Measurements from ENCODE around the gene ZNF160. TPM values are rescaled to one million over a fixed set of nuclear protein-coding genes. Genes with fewer than 3 reads are reported as not detected.
A peak's percentile ranks its signal among the peaks of the same experiment; 100 is the strongest.
"Not testable (repeated sequence)": the region's sequence is repeated elsewhere in the genome, so short reads cannot be mapped to it uniquely, and the experiment has no call there.

ZNF160 gene
- total and polyA plus RNA-seq, 3 experiments from 2014 or later = 20.9 to 23.8 (median 22.3) TPM

GRCh38 chr19:53130506-53130905 is 27.3 kb upstream of the ZNF160 start:
- Mint-ChIP-seq H3K4me1 (peaks cover 5 to 9% (median 9%) of the 10 kb centered on the region in 3 donors), H3K4me3 (no peak overlapping the region), H3K27ac (no peak overlapping the region), H3K27me3 (peaks cover 20 to 34% of the 10 kb centered on the region in 2 donors), H3K9me3 (peaks cover 13 to 67% (median 50%) of the 10 kb centered on the region in 5 donors), H3K36me3 (peaks cover 0 to 35% (median 0%) of the 10 kb centered on the region in 3 donors)
- Histone ChIP-seq H3K4me3 (ENCODE audit: low read length) (no peak overlapping the region), H3K36me3 (ENCODE audit: insufficient read depth, low read length) (no peaks in the 10 kb centered on the region), H3K4me1 (ENCODE audit: insufficient read depth, low read length) (no peaks in the 10 kb centered on the region), H3K27me3 (ENCODE audit: insufficient read depth, low read length, poor library complexity, severe bottlenecking) (no peaks in the 10 kb centered on the region), H3K27ac (ENCODE audit: low read depth, low read length) (no peak overlapping the region), H3K9me3 (ENCODE audit: low read length) (peaks cover 27% of the 10 kb centered on the region)
- DNase-seq = no peak
- ChIA-PET POLR2A (no interaction called here), CTCF (interaction anchor here (0.7 kb wide), 1 partner anchor 612 kb away, joined by 3 read pairs; no protein-coding TSS in a partner anchor)

- Mint-ChIP-seq H3K36me3 (peaks cover 0 to 39% (median 0%) of the 10 kb centered on the region in 3 donors), H3K9me3 (peaks cover 4 to 60% (median 35%) of the 10 kb centered on the region in 5 donors), H3K27me3 (peaks cover 30 to 36% of the 10 kb centered on the region in 2 donors)
- CTCF ChIA-PET; H3K4me3 ChIP-seq (ENCODE audit: low read length); POLR2A ChIA-PET; DNase-seq; H3K36me3 ChIP-seq (ENCODE audit: insufficient read depth, low read length); H3K27me3 ChIP-seq (ENCODE audit: insufficient read depth, low read length, poor library complexity, severe bottlenecking); H3K4me3 Mint-ChIP-seq; H3K4me1 ChIP-seq (ENCODE audit: insufficient read depth, low read length); H3K27ac ChIP-seq (ENCODE audit: low read depth, low read length); H3K4me1 Mint-ChIP-seq; H3K27ac Mint-ChIP-seq; H3K9me3 ChIP-seq (ENCODE audit: low read length): not testable (repeated sequence)
These were observed 23.7 kb upstream of the ZNF160 start for GRCh38 chr19:53126733-53127526.

GRCh38 chr19:53123400-53123799 is 20.2 kb upstream of the ZNF160 start:
- H3K27ac Mint-ChIP-seq = no peak overlapping the region

GRCh38 chr19:53112286-53112685 is 9.1 kb upstream of the ZNF160 start:
- Histone ChIP-seq H3K27me3 (ENCODE audit: insufficient read depth, low read length, poor library complexity, severe bottlenecking) (no peaks in the 10 kb centered on the region), H3K9me3 (ENCODE audit: low read length) (peaks cover 10% of the 10 kb centered on the region), H3K27ac (ENCODE audit: low read depth, low read length) (no peak overlapping the region), H3K4me1 (ENCODE audit: insufficient read depth, low read length) (no peaks in the 10 kb centered on the region), H3K36me3 (ENCODE audit: insufficient read depth, low read length) (no peaks in the 10 kb centered on the region), H3K4me3 (ENCODE audit: low read length) (no peak overlapping the region)
- Mint-ChIP-seq H3K4me3 (no peak overlapping the region), H3K4me1 (no peaks in the 10 kb centered on the region), H3K9me3 (peaks cover 32 to 56% (median 52%) of the 10 kb centered on the region in 5 donors), H3K27ac (no peak overlapping the region), H3K27me3 (peaks cover 5 to 30% of the 10 kb centered on the region in 2 donors), H3K36me3 (peaks cover 5 to 49% (median 13%) of the 10 kb centered on the region in 3 donors)
- ChIA-PET POLR2A (no interaction called here), CTCF (no interaction called here)
- DNase-seq = no peak

More at GRCh38 chr19:53123400-53123799, 20.2 kb upstream of the ZNF160 start:
- Histone ChIP-seq H3K36me3 (ENCODE audit: insufficient read depth, low read length) (no peaks in the 10 kb centered on the region), H3K4me1 (ENCODE audit: insufficient read depth, low read length) (no peaks in the 10 kb centered on the region), H3K4me3 (ENCODE audit: low read length) (no peak overlapping the region), H3K9me3 (ENCODE audit: low read length) (peaks cover under 1% of the 10 kb centered on the region), H3K27ac (ENCODE audit: low read depth, low read length) (no peak overlapping the region), H3K27me3 (ENCODE audit: insufficient read depth, low read length, poor library complexity, severe bottlenecking) (no peaks in the 10 kb centered on the region)
- no peak overlapping the region for H3K4me3 Mint-ChIP-seq
- peaks cover 14% of the 10 kb centered on the region in 2 donors for H3K27me3 Mint-ChIP-seq
- H3K9me3 Mint-ChIP-seq = peaks cover 13 to 51% (median 21%) of the 10 kb centered on the region in 5 donors
- no peak for DNase-seq
- POLR2A ChIA-PET = no interaction called here
- H3K4me1 Mint-ChIP-seq = no peaks in the 10 kb centered on the region
- CTCF ChIA-PET = no interaction called here
- peaks cover 0 to 35% (median 0%) of the 10 kb centered on the region in 3 donors for H3K36me3 Mint-ChIP-seq

- Mint-ChIP-seq H3K9me3 (peaks cover 18 to 34% (median 30%) of the 10 kb centered on the region in 5 donors), H3K4me1 (no peaks in the 10 kb centered on the region), H3K36me3 (peaks cover 2 to 34% (median 5%) of the 10 kb centered on the region in 3 donors), H3K27ac (no peak overlapping the region), H3K27me3 (peaks cover 5 to 30% of the 10 kb centered on the region in 2 donors), H3K4me3 (no peak overlapping the region)
- no peak for DNase-seq
- no peaks in the 10 kb centered on the region for H3K27me3 ChIP-seq (ENCODE audit: insufficient read depth, low read length, poor library complexity, severe bottlenecking)
- no peak overlapping the region for H3K27ac ChIP-seq (ENCODE audit: low read depth, low read length)
- H3K9me3 ChIP-seq (ENCODE audit: low read length) = no peaks in the 10 kb centered on the region
- no peaks in the 10 kb centered on the region for H3K4me1 ChIP-seq (ENCODE audit: insufficient read depth, low read length)
- no peaks in the 10 kb centered on the region for H3K36me3 ChIP-seq (ENCODE audit: insufficient read depth, low read length)
- H3K4me3 ChIP-seq (ENCODE audit: low read length) = no peak overlapping the region
- ChIA-PET POLR2A (no interaction called here), CTCF (no interaction called here)
These were observed 6.3 kb upstream of the ZNF160 start for GRCh38 chr19:53109527-53109926.

- Mint-ChIP-seq H3K4me3 (peak overlapping the region; percentile 84 to 97 (median 92)), H3K27me3 (no peaks in the 10 kb centered on the region), H3K9me3 (peaks cover 0 to 2% (median 2%) of the 10 kb centered on the region in 5 donors), H3K27ac (peak overlapping the region; percentile 86 to 99 (median 96)), H3K36me3 (peaks cover 11 to 30% (median 11%) of the 10 kb centered on the region in 3 donors), H3K4me1 (peaks cover 37 to 52% (median 38%) of the 10 kb centered on the region in 3 donors)
- H3K36me3 ChIP-seq (ENCODE audit: insufficient read depth, low read length) = peaks cover 12% of the 10 kb centered on the region
- H3K4me3 ChIP-seq (ENCODE audit: low read length) = peak overlapping the region; percentile 90
- POLR2A ChIA-PET = interaction anchor here (1.8 kb wide), 1 partner anchor 140 kb away, joined by 6 read pairs; the partner anchor contains the start of gene ZNF816
- no peaks in the 10 kb centered on the region for H3K9me3 ChIP-seq (ENCODE audit: low read length)
- H3K27ac ChIP-seq (ENCODE audit: low read depth, low read length) = peak overlapping the region; percentile 96
- H3K4me1 ChIP-seq (ENCODE audit: insufficient read depth, low read length) = peaks cover 16% of the 10 kb centered on the region
- H3K27me3 ChIP-seq (ENCODE audit: insufficient read depth, low read length, poor library complexity, severe bottlenecking) = no peaks in the 10 kb centered on the region
- CTCF ChIA-PET = interaction anchor here (1.0 kb wide), 1 partner anchor 93 kb away, joined by 4 read pairs; no protein-coding TSS in a partner anchor
- peak in 4 of 5 donors; percentile 12 to 61 (median 22) for DNase-seq
These were observed 427 bp downstream of the ZNF160 start for GRCh38 chr19:53102756-53103233.

GRCh38 chr19:53102206-53102755 is 941 bp downstream of the ZNF160 start:
- ChIA-PET CTCF (interaction anchor here (0.8 to 1.0 kb wide), 2 partner anchors 93 to 729 kb away, joined by 3 to 4 read pairs; no protein-coding TSS in a partner anchor), POLR2A (interaction anchor here (0.6 to 1.8 kb wide), 2 partner anchors 111 to 139 kb away, joined by 3 to 6 read pairs; partner anchors contain the start of gene ZNF816)
- H3K36me3 Mint-ChIP-seq = peaks cover 13 to 35% (median 16%) of the 10 kb centered on the region in 3 donors
- H3K4me1 ChIP-seq (ENCODE audit: insufficient read depth, low read length) = peaks cover 16% of the 10 kb centered on the region
- peak overlapping the region; percentile 96 for H3K27ac ChIP-seq (ENCODE audit: low read depth, low read length)
- H3K4me3 Mint-ChIP-seq = peak overlapping the region; percentile 84 to 97 (median 92)
- H3K4me3 ChIP-seq (ENCODE audit: low read length) = peak overlapping the region; percentile 90
- DNase-seq = no peak
- peaks cover 0 to 2% (median 2%) of the 10 kb centered on the region in 5 donors for H3K9me3 Mint-ChIP-seq
- no peaks in the 10 kb centered on the region for H3K9me3 ChIP-seq (ENCODE audit: low read length)
- H3K4me1 Mint-ChIP-seq = peaks cover 42 to 57% (median 43%) of the 10 kb centered on the region in 3 donors
- H3K36me3 ChIP-seq (ENCODE audit: insufficient read depth, low read length) = peaks cover 12% of the 10 kb centered on the region
- H3K27me3 Mint-ChIP-seq = no peaks in the 10 kb centered on the region
- H3K27me3 ChIP-seq (ENCODE audit: insufficient read depth, low read length, poor library complexity, severe bottlenecking) = no peaks in the 10 kb centered on the region
- peak overlapping the region; percentile 76 to 97 (median 93) for H3K27ac Mint-ChIP-seq
